ENCODE data around the gene IL1RN.

Gene IL1RN

GRCh38 chr2:113129519-113130078, 2.2 kb downstream of the IL1RN start:
- no peak for DNase-seq

GRCh38 chr2:113131352-113132185, 4.2 kb downstream of the IL1RN start:
- no peak for DNase-seq

- DNase-seq = no peak
These were observed 5.1 kb downstream of the IL1RN start for GRCh38 chr2:113132414-113133021.

- DNase-seq = no peak
These were observed 6.6 kb downstream of the IL1RN start for GRCh38 chr2:113133704-113134598.

GRCh38 chr2:113134717-113135116, 7.3 kb downstream of the IL1RN start:
- DNase-seq = no peak

GRCh38 chr2:113135317-113135716, 7.9 kb downstream of the IL1RN start:
- DNase-seq = no peak

GRCh38 chr2:113136828-113137775, 9.7 kb downstream of the IL1RN start:
- DNase-seq = peak; percentile 6

- no peak for DNase-seq
These were observed 10.4 kb downstream of the IL1RN start for GRCh38 chr2:113137827-113138226.

GRCh38 chr2:113138428-113139322, 11.3 kb downstream of the IL1RN start:
- peak; percentile 30 for DNase-seq

- DNase-seq = no peak
These were observed 14.1 kb downstream of the IL1RN start for GRCh38 chr2:113141451-113141850.

GRCh38 chr2:113142290-113142689, 14.9 kb downstream of the IL1RN start:
- no peak for DNase-seq

- DNase-seq = no peak
These were observed 16.9 kb downstream of the IL1RN start for GRCh38 chr2:113144259-113144658.

- no peak for DNase-seq
These were observed 21.5 kb downstream of the IL1RN start for GRCh38 chr2:113148606-113149552.

GRCh38 chr2:113149553-113150257, 22.3 kb downstream of the IL1RN start:
- DNase-seq = no peak

- DNase-seq = no peak
These were observed 22.8 kb downstream of the IL1RN start for GRCh38 chr2:113150258-113150601.

- no peak for DNase-seq
These were observed 27.9 kb downstream of the IL1RN start for GRCh38 chr2:113155331-113155730.

- no peak for DNase-seq
These were observed 29.1 kb downstream of the IL1RN start for GRCh38 chr2:113156278-113157117.
